HepG2 (cell line): Measurements from ENCODE around the gene MYLK. TPM values are rescaled to one million over a fixed set of nuclear protein-coding genes. Genes with fewer than 3 reads are reported as not detected.

Experiments used
- CREB1 ChIP-seq, 2 experiments: fragments of 450-650 bp in 1 of 2; IDR thresholded peaks; 2 replicates each; pipeline ENCODE4 v1.6.1; 2016 to 2017; ENCODE audit warnings: control low read depth in 1 of 2, mild to moderate bottlenecking in 1 of 2, missing compliant biosample characterization in 1 of 2, missing genetic modification characterization in 1 of 2
- CREM ChIP-seq, 2 experiments: sonication (generic) in 1 of 2; formaldehyde crosslinking in 1 of 2; IDR thresholded peaks; 2 replicates each; pipeline versions ENCODE4 v1.4.0 to v1.6.1; 2016 to 2020; ENCODE audit warnings: antibody characterized with exemption in 1 of 2, mild to moderate bottlenecking in 1 of 2, missing genetic modification reagents in 1 of 2
- FLYWCH1 ChIP-seq: sonication (generic); formaldehyde crosslinking; IDR thresholded peaks from 2 replicates; pipeline ENCODE4 v1.8.1; 2023; ENCODE audit warnings: mild to moderate bottlenecking, missing genetic modification reagents
- JUND ChIP-seq: sonication (generic); formaldehyde crosslinking; IDR thresholded peaks from 2 replicates; pipeline ENCODE4 v1.8.0; 2022; ENCODE audit warnings: mild to moderate bottlenecking, missing genetic modification reagents
- MAFG ChIP-seq: sonication (generic); formaldehyde crosslinking; IDR thresholded peaks from 2 replicates; pipeline ENCODE4 v1.5.1; 2020; ENCODE audit warnings: mild to moderate bottlenecking, missing genetic modification reagents
- MIER2 ChIP-seq: IDR thresholded peaks from 2 replicates; pipeline ENCODE4 v1.6.1; 2016; ENCODE audit warnings: missing biosample characterization, missing genetic modification reagents
- RBM22 ChIP-seq: fragments of 200-400 bp; formaldehyde crosslinking; optimal IDR thresholded peaks from 2 replicates; pipeline ENCODE3; 2017; ENCODE audit warnings: mild to moderate bottlenecking, low read length, moderate library complexity
- SETDB1 ChIP-seq: sonication (generic); formaldehyde crosslinking; IDR thresholded peaks from 2 replicates; pipeline ENCODE4 v1.5.1; 2020; ENCODE audit warnings: missing genetic modification reagents, mild to moderate bottlenecking, borderline replicate concordance
- ZFP36L1 ChIP-seq: sonication (generic); formaldehyde crosslinking; IDR thresholded peaks from 2 replicates; pipeline ENCODE4 v1.8.0; 2022; ENCODE audit warnings: mild to moderate bottlenecking, missing genetic modification reagents, moderate library complexity
- ZNF335 ChIP-seq: sonication (generic); formaldehyde crosslinking; IDR thresholded peaks from 2 replicates; pipeline ENCODE4 v1.4.0; 2020; ENCODE audit warnings: missing genetic modification reagents
- ZNF788 ChIP-seq: sonication (generic); formaldehyde crosslinking; IDR thresholded peaks from 2 replicates; pipeline ENCODE4 v1.5.0; 2020; ENCODE audit warnings: mild to moderate bottlenecking, missing genetic modification reagents, borderline replicate concordance
- ZNF850 ChIP-seq: sonication (generic); formaldehyde crosslinking; conservative IDR thresholded peaks from 2 replicates; pipeline ENCODE4 v1.9.0; 2021; ENCODE audit warnings: mild to moderate bottlenecking, missing genetic modification reagents
- polyA plus RNA-seq, 8 experiments: library from polyadenylated mRNA; depleted of rRNA in 3 of 8; stranded (reverse) in 7 of 8; unstranded in 1 of 8; fragments of >200 nt; fragmentation: Illumina TruSeq in 4 of 8; extraction: Trizol in 4 of 8; gene quantifications; 2 replicates each; pipeline versions ENCODE4 v1.2.1 to v1.2.3, GENCODE V29; 2011 to 2016; ENCODE audit warnings: low read depth in 4 of 8, missing spikeins in 1 of 8, mixed read lengths in 1 of 8; ENCODE audit not compliant: insufficient read depth in 1 of 8
- total RNA-seq, 5 experiments: library from RNA; depleted of rRNA; stranded (reverse); fragments of >200 nt; fragmentation: Illumina TruSeq; extraction: Trizol; gene quantifications; 2 replicates each; pipeline ENCODE4 v1.2.3, GENCODE V29; 2016; ENCODE audit warnings: low read depth in 1 of 5
- TF ChIP-seq, protein P1 (sequence below): sonication (generic); formaldehyde crosslinking; IDR thresholded peaks from 2 replicates; pipeline ENCODE4 v1.4.0; 2020; ENCODE audit warnings: mild to moderate bottlenecking, missing genetic modification reagents
- TF ChIP-seq, protein P2 (sequence below): sonication (generic); formaldehyde crosslinking; IDR thresholded peaks from 2 replicates; pipeline ENCODE4 v1.5.1; 2020; ENCODE audit warnings: mild to moderate bottlenecking, missing genetic modification reagents, borderline replicate concordance
- TF ChIP-seq, protein P3 (sequence below): sonication (generic); formaldehyde crosslinking; IDR thresholded peaks from 2 replicates; pipeline ENCODE4 v1.4.0; 2020; ENCODE audit warnings: missing genetic modification reagents
- TF ChIP-seq, protein P4 (sequence below): sonication (generic); formaldehyde crosslinking; IDR thresholded peaks from 2 replicates; pipeline ENCODE4 v1.5.1; 2020; ENCODE audit warnings: mild to moderate bottlenecking, missing genetic modification reagents
- TF ChIP-seq, protein P5 (sequence below): IDR thresholded peaks from 2 replicates; pipeline ENCODE4 v1.6.1; 2018; ENCODE audit warnings: missing genetic modification reagents

MYLK gene
- total and polyA plus RNA-seq, 2 of the 13 experiments (the other 11 are each of a cell fraction or from before 2014, with no cell fraction given), result 10.6 to 34.9 TPM

DNA sequence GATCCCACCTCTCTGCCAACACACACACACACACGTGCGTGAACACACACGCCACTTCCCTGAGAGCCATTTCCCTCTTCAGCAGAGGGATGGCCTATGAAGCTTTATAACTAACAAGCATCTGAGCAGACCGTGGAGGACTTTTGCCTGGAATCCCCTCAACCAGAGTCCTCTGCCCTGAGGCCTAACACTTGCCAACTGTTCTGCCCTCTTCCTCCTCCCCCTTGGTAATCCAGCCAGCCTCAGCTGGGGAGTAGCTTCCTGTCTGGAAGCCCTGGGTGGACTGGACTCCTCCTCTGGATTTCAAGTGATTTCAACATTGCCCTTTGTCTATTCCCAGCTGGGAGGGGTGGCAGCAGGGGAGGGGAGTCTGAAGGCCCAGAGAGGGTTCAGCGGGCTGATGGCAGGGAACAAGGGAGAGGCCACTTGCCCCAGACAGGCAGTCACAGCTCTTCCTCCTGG, 230.9 kb downstream of the MYLK start (continued):
- TF ChIP-seq MIER2 (CRISPR knock-in tag) (0 out of 2 replicates have a peak, but pooled peaks have one; percentile 15), CREB1 (IDR thresholded peaks at IDR 0.05) (no peak), CREB1 (CRISPR knock-in tag; IDR thresholded peaks at IDR 0.05) (no peak), ZNF788 (CRISPR knock-in tag) (peak; percentile 37; the same call in 1 of the 2 replicates), ZNF850 (CRISPR knock-in tag) (no peak), ZNF335 (CRISPR knock-in tag) (no peak), CREM (IDR thresholded peaks at IDR 0.05) (no peak), CREM (CRISPR knock-in tag; IDR thresholded peaks at IDR 0.05) (no peak), RBM22 (peak; percentile 22), MAFG (CRISPR knock-in tag) (no peak), JUND (CRISPR knock-in tag) (no peak), ZFP36L1 (CRISPR knock-in tag) (no peak), FLYWCH1 (CRISPR knock-in tag) (no peak), SETDB1 (no peak)
- TF ChIP-seq, protein P1, sequence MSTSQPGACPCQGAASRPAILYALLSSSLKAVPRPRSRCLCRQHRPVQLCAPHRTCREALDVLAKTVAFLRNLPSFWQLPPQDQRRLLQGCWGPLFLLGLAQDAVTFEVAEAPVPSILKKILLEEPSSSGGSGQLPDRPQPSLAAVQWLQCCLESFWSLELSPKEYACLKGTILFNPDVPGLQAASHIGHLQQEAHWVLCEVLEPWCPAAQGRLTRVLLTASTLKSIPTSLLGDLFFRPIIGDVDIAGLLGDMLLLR, result no peak
- TF ChIP-seq, protein P2, sequence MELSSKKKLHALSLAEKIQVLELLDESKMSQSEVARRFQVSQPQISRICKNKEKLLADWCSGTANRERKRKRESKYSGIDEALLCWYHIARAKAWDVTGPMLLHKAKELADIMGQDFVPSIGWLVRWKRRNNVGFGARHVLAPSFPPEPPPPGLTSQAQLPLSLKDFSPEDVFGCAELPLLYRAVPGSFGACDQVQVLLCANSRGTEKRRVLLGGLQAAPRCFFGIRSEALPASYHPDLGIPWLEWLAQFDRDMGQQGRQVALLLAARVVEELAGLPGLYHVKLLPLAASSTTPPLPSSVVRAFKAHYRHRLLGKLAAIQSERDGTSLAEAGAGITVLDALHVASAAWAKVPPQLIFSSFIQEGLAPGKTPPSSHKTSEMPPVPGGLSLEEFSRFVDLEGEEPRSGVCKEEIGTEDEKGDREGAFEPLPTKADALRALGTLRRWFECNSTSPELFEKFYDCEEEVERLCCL (CRISPR knock-in tag), result no peak
- TF ChIP-seq, protein P3, sequence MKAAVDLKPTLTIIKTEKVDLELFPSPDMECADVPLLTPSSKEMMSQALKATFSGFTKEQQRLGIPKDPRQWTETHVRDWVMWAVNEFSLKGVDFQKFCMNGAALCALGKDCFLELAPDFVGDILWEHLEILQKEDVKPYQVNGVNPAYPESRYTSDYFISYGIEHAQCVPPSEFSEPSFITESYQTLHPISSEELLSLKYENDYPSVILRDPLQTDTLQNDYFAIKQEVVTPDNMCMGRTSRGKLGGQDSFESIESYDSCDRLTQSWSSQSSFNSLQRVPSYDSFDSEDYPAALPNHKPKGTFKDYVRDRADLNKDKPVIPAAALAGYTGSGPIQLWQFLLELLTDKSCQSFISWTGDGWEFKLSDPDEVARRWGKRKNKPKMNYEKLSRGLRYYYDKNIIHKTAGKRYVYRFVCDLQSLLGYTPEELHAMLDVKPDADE, result no peak
- TF ChIP-seq, protein P4, sequence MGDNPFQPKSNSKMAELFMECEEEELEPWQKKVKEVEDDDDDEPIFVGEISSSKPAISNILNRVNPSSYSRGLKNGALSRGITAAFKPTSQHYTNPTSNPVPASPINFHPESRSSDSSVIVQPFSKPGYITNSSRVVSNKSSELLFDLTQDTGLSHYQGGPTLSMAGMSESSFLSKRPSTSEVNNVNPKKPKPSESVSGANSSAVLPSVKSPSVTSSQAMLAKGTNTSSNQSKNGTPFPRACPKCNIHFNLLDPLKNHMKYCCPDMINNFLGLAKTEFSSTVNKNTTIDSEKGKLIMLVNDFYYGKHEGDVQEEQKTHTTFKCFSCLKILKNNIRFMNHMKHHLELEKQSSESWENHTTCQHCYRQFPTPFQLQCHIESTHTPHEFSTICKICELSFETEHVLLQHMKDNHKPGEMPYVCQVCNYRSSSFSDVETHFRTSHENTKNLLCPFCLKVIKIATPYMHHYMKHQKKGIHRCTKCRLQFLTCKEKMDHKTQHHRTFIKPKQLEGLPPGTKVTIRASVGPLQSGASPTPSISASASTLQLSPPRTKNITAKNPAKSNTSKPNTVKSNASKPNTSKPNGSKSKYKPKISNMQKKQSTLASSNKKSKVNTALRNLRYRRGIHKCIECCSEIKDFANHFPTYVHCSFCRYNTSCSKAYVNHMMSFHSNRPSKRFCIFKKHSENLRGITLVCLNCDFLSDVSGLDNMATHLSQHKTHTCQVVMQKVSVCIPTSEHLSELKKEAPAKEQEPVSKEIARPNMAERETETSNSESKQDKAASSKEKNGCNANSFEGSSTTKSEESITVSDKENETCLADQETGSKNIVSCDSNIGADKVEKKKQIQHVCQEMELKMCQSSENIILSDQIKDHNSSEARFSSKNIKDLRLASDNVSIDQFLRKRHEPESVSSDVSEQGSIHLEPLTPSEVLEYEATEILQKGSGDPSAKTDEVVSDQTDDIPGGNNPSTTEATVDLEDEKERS (CRISPR knock-in tag), result no peak
- TF ChIP-seq, protein P5, sequence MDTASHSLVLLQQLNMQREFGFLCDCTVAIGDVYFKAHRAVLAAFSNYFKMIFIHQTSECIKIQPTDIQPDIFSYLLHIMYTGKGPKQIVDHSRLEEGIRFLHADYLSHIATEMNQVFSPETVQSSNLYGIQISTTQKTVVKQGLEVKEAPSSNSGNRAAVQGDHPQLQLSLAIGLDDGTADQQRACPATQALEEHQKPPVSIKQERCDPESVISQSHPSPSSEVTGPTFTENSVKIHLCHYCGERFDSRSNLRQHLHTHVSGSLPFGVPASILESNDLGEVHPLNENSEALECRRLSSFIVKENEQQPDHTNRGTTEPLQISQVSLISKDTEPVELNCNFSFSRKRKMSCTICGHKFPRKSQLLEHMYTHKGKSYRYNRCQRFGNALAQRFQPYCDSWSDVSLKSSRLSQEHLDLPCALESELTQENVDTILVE (CRISPR knock-in tag), result no peak
